AG09319 (cell line): Measurements from ENCODE around the gene CASZ1.

Experiments used
- DNase-seq: peaks from one replicate; pipeline ENCODE4 v3.0.0-alpha.2; 2010; ENCODE audit warnings: low read depth; ENCODE audit errors: extremely low read depth
- CTCF ChIP-seq: IDR thresholded peaks from 2 replicates; pipeline ENCODE4 v1.5.1; 2011; ENCODE audit warnings: low read depth, mild to moderate bottlenecking, inconsistent platforms, low read length, moderate library complexity

The CASZ1 gene

GRCh38 chr1:10676963-10677362, 119.5 kb downstream of the CASZ1 start:
- TF ChIP-seq CTCF: no peak
- no peak for DNase-seq

DNA sequence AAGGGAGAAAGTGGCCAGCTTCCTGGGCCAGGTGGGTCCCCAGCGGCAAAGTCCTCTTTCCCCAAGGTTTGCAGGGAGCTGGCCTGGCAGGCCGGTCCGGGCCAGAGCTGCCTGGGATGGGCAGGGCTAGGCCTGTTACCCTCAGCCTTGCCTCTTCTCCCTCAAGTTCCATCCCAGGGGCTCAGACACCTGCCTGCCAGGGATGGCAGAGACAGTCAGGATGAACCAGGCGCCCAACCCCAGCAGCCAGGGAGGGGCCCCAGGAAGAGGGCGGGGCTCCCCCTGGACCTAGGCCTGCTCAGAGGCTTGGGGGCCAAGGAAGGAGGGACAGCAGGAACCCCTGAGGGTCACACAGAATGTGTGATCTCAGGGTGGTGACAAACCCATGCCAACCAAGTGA, 120.6 kb downstream of the CASZ1 start:
- no peak for TF ChIP-seq CTCF
- no peak for DNase-seq

- TF ChIP-seq CTCF: no peak
- no peak for DNase-seq
Measured at GRCh38 chr1:10674700-10675609, 121.5 kb downstream of the CASZ1 start.

GRCh38 chr1:10674222-10674621, 122.2 kb downstream of the CASZ1 start:
- no peak for TF ChIP-seq CTCF
- no peak for DNase-seq

- DNase-seq: no peak
- no peak for TF ChIP-seq CTCF
Measured at GRCh38 chr1:10673109-10673711, 123.2 kb downstream of the CASZ1 start.

DNA sequence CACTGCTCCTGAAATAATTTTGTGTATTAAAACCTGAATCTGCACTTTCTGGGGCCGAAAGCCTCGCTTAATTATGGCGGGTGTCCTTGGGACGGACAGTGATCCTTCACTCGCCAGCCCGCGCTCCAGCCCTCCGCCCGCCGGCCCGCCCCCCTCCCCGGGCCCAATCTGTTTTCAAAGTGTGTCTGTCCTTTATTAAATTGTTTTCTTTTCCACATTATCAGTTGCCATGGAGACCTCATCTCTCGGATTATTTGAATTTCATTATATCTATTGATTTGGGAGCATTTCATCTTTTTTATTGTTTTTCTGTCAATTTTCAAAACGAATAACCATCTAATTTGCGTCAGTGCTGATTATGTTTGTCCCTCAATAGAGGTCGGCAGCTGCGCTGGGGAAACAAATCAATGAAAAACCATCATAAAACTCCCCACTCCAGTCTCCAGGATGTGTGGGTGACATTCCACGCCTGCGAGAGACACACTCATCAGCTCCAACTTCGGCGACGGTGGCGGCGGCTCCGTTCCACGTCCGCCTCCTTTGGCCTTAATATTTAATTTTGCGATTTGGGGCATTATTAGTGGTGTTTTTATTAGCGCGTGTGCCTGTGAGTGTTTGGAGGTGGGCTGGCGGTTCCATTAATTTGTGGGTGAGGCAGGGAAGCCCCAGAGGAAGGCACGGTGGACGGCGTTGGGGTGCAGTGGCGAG, 123.9 kb downstream of the CASZ1 start:
- DNase-seq: no peak
- no peak for TF ChIP-seq CTCF
